Endodermal cell (in vitro differentiated cells): ENCODE data around the gene PPFIA4. TPM values are rescaled to one million over a fixed set of nuclear protein-coding genes. Genes with fewer than 3 reads are reported as not detected.
A peak's percentile ranks its signal among the peaks of the same experiment; 100 is the strongest.

ENCODE experiments used
- DNase-seq: peaks from one replicate; pipeline ENCODE4 v3.0.0-alpha.2; 2017
- H3K27ac ChIP-seq: 2 replicates; pipeline ENCODE4 v1.5.1; 2013; ENCODE audit warnings: mild to moderate bottlenecking, low read depth, low read length, moderate library complexity
- H3K27me3 ChIP-seq: 2 replicates; pipeline ENCODE4 v1.6.1; 2013; ENCODE audit warnings: mild to moderate bottlenecking, low read length, moderate library complexity; ENCODE audit not compliant: insufficient read depth, control insufficient read depth, poor library complexity, severe bottlenecking
- H3K36me3 ChIP-seq: 2 replicates; pipeline ENCODE4 v1.7.0; 2013; ENCODE audit warnings: mild to moderate bottlenecking, low read length, moderate library complexity; ENCODE audit not compliant: control insufficient read depth, insufficient read depth
- H3K4me1 ChIP-seq: one replicate; pipeline ENCODE4 v1.7.0; 2013; ENCODE audit warnings: low read length; ENCODE audit not compliant: control insufficient read depth, insufficient read depth
- H3K4me3 ChIP-seq: 2 replicates; pipeline ENCODE4 v1.5.1; 2013; ENCODE audit warnings: mild to moderate bottlenecking, low read length, moderate library complexity
- H3K9ac ChIP-seq: 2 replicates; pipeline ENCODE4 v1.6.1; 2013; ENCODE audit warnings: mild to moderate bottlenecking, low read length, moderate library complexity; ENCODE audit not compliant: poor library complexity, severe bottlenecking; ENCODE audit errors: extremely low read depth
- H3K9me3 ChIP-seq: 2 replicates; pipeline ENCODE4 v1.6.1; 2013; ENCODE audit warnings: mild to moderate bottlenecking, low read length, moderate library complexity; ENCODE audit not compliant: control insufficient read depth
- H3K27ac Mint-ChIP-seq: 2 replicates; pipeline ENCODE4 v1.8.0; 2020; ENCODE audit warnings: mixed read lengths
- H3K27me3 Mint-ChIP-seq: 2 replicates; pipeline ENCODE4 v1.8.0; 2021; ENCODE audit warnings: mild to moderate bottlenecking, mixed read lengths; ENCODE audit not compliant: insufficient read depth
- H3K36me3 Mint-ChIP-seq: 2 replicates; pipeline ENCODE4 v1.8.0; 2020; ENCODE audit warnings: low read depth, mixed read lengths
- H3K4me1 Mint-ChIP-seq: 2 replicates; pipeline ENCODE4 v1.8.0; 2020; ENCODE audit warnings: mixed read lengths
- H3K4me3 Mint-ChIP-seq: 2 replicates; pipeline ENCODE4 v1.8.0; 2020; ENCODE audit warnings: mild to moderate bottlenecking, moderate library complexity, mixed read lengths
- H3K9me3 Mint-ChIP-seq: 2 replicates; pipeline ENCODE4 v1.8.0; 2020; ENCODE audit warnings: mild to moderate bottlenecking, mixed read lengths
- CTCF ChIP-seq: fragments of 200-600 bp; sonication (generic); conservative IDR thresholded peaks from 2 replicates; pipeline ENCODE4 v1.5.0; 2021; ENCODE audit warnings: antibody characterized with exemption, mild to moderate bottlenecking
- WGBS, 2 experiments: methylation state at CpG; one replicate each; pipeline versions ENCODE4 v1.1.5 to v1.1.7; 2013; ENCODE audit warnings: missing lambda C conversion rate in 2 of 2, mixed read lengths in 1 of 2; ENCODE audit not compliant: insufficient coverage in 1 of 2, insufficient read length in 1 of 2; 5-methylcytosine and 5-hydroxymethylcytosine counted together
- total RNA-seq, 2 donors: library from RNA; stranded (reverse); fragmentation: NEBNext Ultra II Directional in 1 of 2; extraction: Animal tissue kit (Norgen Biotek cat#: 25700) in 1 of 2; gene quantifications; 2 replicates in 1 of 2; 3 replicates in 1 of 2; pipeline ENCODE4 v1.2.1, GENCODE V29; 2021

The PPFIA4 gene
- total RNA-seq, 2 donors from 2014 or later = 8.4 to 12.1 TPM

DNA sequence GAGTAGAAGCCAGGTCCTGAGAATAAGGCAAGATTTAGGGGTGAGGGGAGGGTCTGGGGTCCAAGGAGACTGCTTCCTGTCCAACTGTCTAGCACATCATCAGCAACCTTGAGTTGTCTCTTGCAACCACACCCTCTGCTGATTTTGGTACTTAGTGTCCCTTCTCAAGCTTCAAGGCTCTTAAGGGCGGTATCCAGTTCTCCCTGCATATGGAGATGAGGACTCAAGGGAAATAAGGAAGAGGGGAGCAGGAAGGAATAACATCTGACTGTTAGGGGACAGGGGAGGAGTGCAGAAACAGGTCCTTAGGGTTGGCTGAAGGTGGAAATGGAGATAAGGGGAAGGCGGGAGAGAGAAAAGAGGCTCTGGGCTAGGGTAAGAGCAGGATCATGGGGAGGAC, 47.2 kb downstream of the PPFIA4 start:
- H3K9me3 Mint-ChIP-seq = no peaks in the 10 kb centered on the region
- H3K27ac Mint-ChIP-seq = no peak overlapping the region
- Histone ChIP-seq H3K9ac (no peak overlapping the region), H3K9me3 (no peaks in the 10 kb centered on the region), H3K27me3 (peaks cover 38% of the 10 kb centered on the region), H3K4me1 (no peaks in the 10 kb centered on the region), H3K36me3 (peaks cover 4% of the 10 kb centered on the region), H3K4me3 (no peak overlapping the region), H3K27ac (no peak overlapping the region)
- 92 to 94% methylated on average over 2 of the region's 2 CpGs for WGBS, 2 experiments
- H3K36me3 Mint-ChIP-seq = no peaks in the 10 kb centered on the region
- TF ChIP-seq CTCF = no peak
- peaks cover 54% of the 10 kb centered on the region for H3K27me3 Mint-ChIP-seq
- DNase-seq = no peak
- H3K4me3 Mint-ChIP-seq = no peak overlapping the region
- H3K4me1 Mint-ChIP-seq = no peaks in the 10 kb centered on the region

DNA sequence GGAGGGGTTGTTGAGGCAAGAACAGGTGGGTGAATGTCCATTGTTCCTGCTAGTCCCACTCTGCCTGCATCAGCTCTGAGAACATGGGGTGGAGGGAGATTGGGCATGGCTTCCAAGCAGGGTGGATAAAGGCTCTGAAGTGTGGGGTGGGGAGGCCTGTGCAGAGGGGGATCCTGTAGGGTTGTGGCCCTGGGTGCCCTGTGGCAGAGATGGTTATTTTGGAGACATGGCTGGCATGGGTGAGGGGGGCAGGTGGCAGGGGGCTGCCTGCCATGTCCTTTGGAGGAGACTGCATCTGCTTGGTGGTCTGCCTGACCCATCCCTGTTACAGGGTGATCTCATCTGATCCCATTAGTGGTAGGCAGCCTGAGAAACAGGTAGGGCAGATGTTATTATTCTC, 48.3 kb downstream of the PPFIA4 start:
- DNase-seq = no peak
- Mint-ChIP-seq H3K4me1 (no peaks in the 10 kb centered on the region), H3K36me3 (no peaks in the 10 kb centered on the region), H3K27me3 (peaks cover 64% of the 10 kb centered on the region), H3K9me3 (no peaks in the 10 kb centered on the region), H3K4me3 (no peak overlapping the region), H3K27ac (no peak overlapping the region)
- Histone ChIP-seq H3K36me3 (peaks cover 4% of the 10 kb centered on the region), H3K4me1 (no peaks in the 10 kb centered on the region), H3K27ac (no peak overlapping the region), H3K9me3 (no peaks in the 10 kb centered on the region), H3K27me3 (peaks cover 38% of the 10 kb centered on the region), H3K9ac (no peak overlapping the region), H3K4me3 (no peak overlapping the region)
- TF ChIP-seq CTCF = no peak

GRCh38 chr1:203075236-203076030, 49.1 kb downstream of the PPFIA4 start:
- Mint-ChIP-seq H3K36me3 (no peaks in the 10 kb centered on the region), H3K27ac (no peak overlapping the region), H3K4me3 (peak overlapping the region; percentile 47), H3K27me3 (peaks cover 71% of the 10 kb centered on the region), H3K9me3 (no peaks in the 10 kb centered on the region), H3K4me1 (no peaks in the 10 kb centered on the region)
- peak; percentile 64 for DNase-seq
- TF ChIP-seq CTCF = no peak
- Histone ChIP-seq H3K4me1 (no peaks in the 10 kb centered on the region), H3K36me3 (peaks cover 4% of the 10 kb centered on the region), H3K27me3 (peaks cover 38% of the 10 kb centered on the region), H3K27ac (no peak overlapping the region), H3K9ac (no peak overlapping the region), H3K4me3 (no peak overlapping the region), H3K9me3 (no peaks in the 10 kb centered on the region)
- WGBS, 2 experiments = 50 to 57% methylated on average over 10 to 56 of the region's 56 CpGs
